Caco-2 (cell line): ENCODE results near the gene PHF10. TPM values are rescaled to one million over a fixed set of nuclear protein-coding genes. Genes with fewer than 3 reads are reported as not detected.

ENCODE experiments used
- BruUV-seq: library from RNA; stranded (reverse); fragments of 400-500 nt; replicated peaks from 2 replicates; lab custom pipeline; 2021; lab: Mats Ljungman, UMichigan
- CTCF ChIA-PET: fragments of 300-600 bp; sonication (Branson Sonifier 250); formaldehyde crosslinking; loops from one replicate; lab custom pipeline; 2022; ENCODE audit warnings: antibody characterized with exemption; lab: Charles Lee
- POLR2A ChIA-PET: fragments of 300-600 bp; sonication (Branson Sonifier 250); formaldehyde crosslinking; loops from one replicate; lab custom pipeline; 2022; ENCODE audit warnings: antibody characterized with exemption; lab: Charles Lee
- DNase-seq, 2 experiments: peaks; one replicate each; pipeline versions ENCODE4 v3.0.0 to v3.0.0-alpha.2; 2020 to 2022
- H3K27me3 ChIP-seq: replicated peaks from 2 replicates; pipeline ENCODE4 v1.6.0; 2011; ENCODE audit warnings: low read length; ENCODE audit not compliant: control insufficient read depth, insufficient read depth
- H3K36me3 ChIP-seq: 2 replicates; pipeline ENCODE4 v1.5.1; 2011; ENCODE audit warnings: low read length; ENCODE audit not compliant: control insufficient read depth, insufficient read depth
- H3K4me1 ChIP-seq: fragments of 250-450 bp; sonication (Bioruptor Pico); 2 replicates; pipeline ENCODE4 v1.5.1; 2020; ENCODE audit warnings: mild to moderate bottlenecking
- H3K4me3 ChIP-seq: 2 replicates; pipeline ENCODE4 v1.5.1; 2011; ENCODE audit warnings: low read depth, mild to moderate bottlenecking, control low read depth, low read length
- H3K9me3 ChIP-seq: fragments of 250-450 bp; sonication (Bioruptor Pico); 2 replicates; pipeline ENCODE4 v1.5.1; 2020; ENCODE audit warnings: mild to moderate bottlenecking, moderate library complexity
- H3K27ac Mint-ChIP-seq: one replicate; pipeline ENCODE4 v1.8.0; 2022; ENCODE audit warnings: mixed read lengths; ENCODE audit not compliant: unreplicated experiment
- H3K27me3 Mint-ChIP-seq: one replicate; pipeline ENCODE4 v1.8.0; 2022; ENCODE audit warnings: mixed read lengths; ENCODE audit not compliant: insufficient read depth, unreplicated experiment
- H3K36me3 Mint-ChIP-seq: one replicate; pipeline ENCODE4 v1.8.0; 2022; ENCODE audit warnings: mild to moderate bottlenecking, mixed read lengths; ENCODE audit not compliant: insufficient read depth, unreplicated experiment
- H3K4me1 Mint-ChIP-seq: one replicate; pipeline ENCODE4 v1.8.0; 2022; ENCODE audit warnings: low read depth, mixed read lengths; ENCODE audit not compliant: unreplicated experiment
- H3K4me3 Mint-ChIP-seq: one replicate; pipeline ENCODE4 v1.8.0; 2022; ENCODE audit warnings: mild to moderate bottlenecking, moderate library complexity, mixed read lengths; ENCODE audit not compliant: unreplicated experiment
- H3K9me3 Mint-ChIP-seq: one replicate; pipeline ENCODE4 v1.8.0; 2022; ENCODE audit warnings: mixed read lengths; ENCODE audit not compliant: unreplicated experiment
- CTCF ChIP-seq, 2 experiments: fragments of 200-600 bp in 1 of 2; IDR thresholded peaks; 1 replicate in 1 of 2; 2 replicates in 1 of 2; pipeline versions ENCODE4 v1.5.1 to v1.8.0; 2011 to 2022; ENCODE audit warnings: antibody characterized with exemption in 1 of 2, control low read depth in 1 of 2, inconsistent platforms in 1 of 2, low read depth in 1 of 2, low read length in 1 of 2, mild to moderate bottlenecking in 1 of 2, moderate library complexity in 1 of 2; ENCODE audit not compliant: insufficient read depth in 1 of 2, severe bottlenecking in 1 of 2, unreplicated experiment in 1 of 2
- intact Hi-C: fragments of 100-400 bp; cut with micrococcal nuclease; formaldehyde crosslinking; loops from one replicate; pipeline ENCODE4 v1.10.0; 2022; ENCODE audit not compliant: unreplicated experiment
- total RNA-seq: library from RNA; stranded (reverse); gene quantifications from 2 replicates; pipeline ENCODE4 v1.2.3, GENCODE V29; 2022

Gene PHF10
- total RNA-seq, 1 experiment from 2014 or later, result 75.7 TPM

- H3K27ac Mint-ChIP-seq, result no peak overlapping the region
- ChIA-PET CTCF (no interaction called here), POLR2A (no interaction called here)
- Histone ChIP-seq H3K4me1 (0 out of 2 replicates have a peak, but pooled peaks cover 8% of the 10 kb centered on the region), H3K36me3 (no peaks in the 10 kb centered on the region), H3K27me3 (no peaks in the 10 kb centered on the region), H3K4me3 (no peak overlapping the region), H3K9me3 (0 out of 2 replicates have a peak, but pooled peaks cover 3% of the 10 kb centered on the region)
- H3K27me3 Mint-ChIP-seq, result no peaks in the 10 kb centered on the region
- intact Hi-C loops, result no loop called here
- no peak overlapping the region for H3K4me3 Mint-ChIP-seq
- peaks cover 38% of the 10 kb centered on the region for H3K36me3 Mint-ChIP-seq
- peaks cover 19% of the 10 kb centered on the region for H3K9me3 Mint-ChIP-seq
- TF ChIP-seq CTCF (IDR thresholded peaks at IDR 0.05; ENCODE audit: insufficient read depth in 1 of 2, low read depth in 1 of 2, low read length in 1 of 2, severe bottlenecking in 1 of 2, unreplicated experiment in 1 of 2), result no peak
- no peak for DNase-seq
- no TSS peak for BruUV-seq
- H3K4me1 Mint-ChIP-seq, result peaks cover 9% of the 10 kb centered on the region
Measured at GRCh38 chr6:169692516-169692915, 31.8 kb downstream of the PHF10 start.

GRCh38 chr6:169691260-169691659 lies 33.0 kb downstream of the PHF10 start:
- Mint-ChIP-seq H3K27ac (no peak overlapping the region), H3K4me3 (no peak overlapping the region), H3K27me3 (no peaks in the 10 kb centered on the region), H3K9me3 (peaks cover 29% of the 10 kb centered on the region), H3K4me1 (peaks cover 9% of the 10 kb centered on the region), H3K36me3 (peaks cover 33% of the 10 kb centered on the region)
- no peaks in the 10 kb centered on the region for H3K27me3 ChIP-seq
- TF ChIP-seq CTCF (IDR thresholded peaks at IDR 0.05; ENCODE audit: insufficient read depth in 1 of 2, low read depth in 1 of 2, low read length in 1 of 2, severe bottlenecking in 1 of 2, unreplicated experiment in 1 of 2), result no peak
- H3K4me1 ChIP-seq, result 0 out of 2 replicates have a peak, but pooled peaks cover 8% of the 10 kb centered on the region
- no peak for DNase-seq
- intact Hi-C loops, result no loop called here
- no TSS peak for BruUV-seq
- POLR2A ChIA-PET, result no interaction called here
- CTCF ChIA-PET, result no interaction called here
- H3K36me3 ChIP-seq, result no peaks in the 10 kb centered on the region
- peaks cover 6% of the 10 kb centered on the region; the same call in 1 of the 2 replicates for H3K9me3 ChIP-seq
- H3K4me3 ChIP-seq, result no peak overlapping the region

GRCh38 chr6:169689287-169689686 lies 35.0 kb downstream of the PHF10 start:
- BruUV-seq, result no TSS peak
- POLR2A ChIA-PET, result no interaction called here
- Mint-ChIP-seq H3K27me3 (no peaks in the 10 kb centered on the region), H3K9me3 (peaks cover 44% of the 10 kb centered on the region), H3K4me3 (no peak overlapping the region), H3K36me3 (peaks cover 49% of the 10 kb centered on the region), H3K27ac (no peak overlapping the region), H3K4me1 (peaks cover 9% of the 10 kb centered on the region)
- CTCF ChIA-PET, result no interaction called here
- DNase-seq, result no peak
- Histone ChIP-seq H3K27me3 (no peaks in the 10 kb centered on the region), H3K9me3 (peaks cover 13% of the 10 kb centered on the region; the same call in 1 of the 2 replicates), H3K36me3 (no peaks in the 10 kb centered on the region), H3K4me1 (0 out of 2 replicates have a peak, but pooled peaks cover 8% of the 10 kb centered on the region), H3K4me3 (no peak overlapping the region)
- TF ChIP-seq CTCF (IDR thresholded peaks at IDR 0.05; ENCODE audit: insufficient read depth in 1 of 2, low read depth in 1 of 2, low read length in 1 of 2, severe bottlenecking in 1 of 2, unreplicated experiment in 1 of 2), result no peak
- intact Hi-C loops, result no loop called here
